ENCODE results near the gene RASSF6. TPM values are rescaled to one million over a fixed set of nuclear protein-coding genes. Genes with fewer than 3 reads are reported as not detected.

The RASSF6 gene
- total and polyA plus RNA-seq, 4 donors, result 1.2 to 7.6 (median 2.0) TPM

GRCh38 chr4:73609706-73610105 lies 10.5 kb downstream of the RASSF6 start:
- 83 to 90% methylated on average over 1 of the region's 1 CpG for WGBS, 2 donors
- Histone ChIP-seq H3K9ac (ENCODE audit: insufficient read depth in 1 of 2, low read length in 2 of 2) (no peak overlapping the region), H3K9me3 (ENCODE audit: control insufficient read depth in 4 of 4, insufficient read depth in 3 of 4, low read length in 3 of 4) (no peaks in the 10 kb centered on the region), H3K27me3 (ENCODE audit: control insufficient read depth in 3 of 3, insufficient read depth in 3 of 3, low read length in 2 of 3) (no peaks in the 10 kb centered on the region), H3K27ac (ENCODE audit: low read depth in 1 of 2, low read length in 1 of 2) (no peak overlapping the region), H3K4me3 (no peak overlapping the region), H3K4me1 (ENCODE audit: control insufficient read depth in 5 of 5, insufficient read depth in 5 of 5, low read length in 5 of 5) (peaks cover 0 to 9% (median 0%) of the 10 kb centered on the region in 5 donors), H3K36me3 (ENCODE audit: control insufficient read depth in 4 of 4, insufficient read depth in 4 of 4, low read length in 4 of 4) (no peaks in the 10 kb centered on the region)
- no peak for TF ChIP-seq CTCF (IDR thresholded peaks at IDR 0.05; ENCODE audit: control extremely low read depth, extremely low read depth)
- DNase-seq (no peak), ATAC-seq (ENCODE audit: insufficient read depth, low FRiP score) (no peak)

DNA sequence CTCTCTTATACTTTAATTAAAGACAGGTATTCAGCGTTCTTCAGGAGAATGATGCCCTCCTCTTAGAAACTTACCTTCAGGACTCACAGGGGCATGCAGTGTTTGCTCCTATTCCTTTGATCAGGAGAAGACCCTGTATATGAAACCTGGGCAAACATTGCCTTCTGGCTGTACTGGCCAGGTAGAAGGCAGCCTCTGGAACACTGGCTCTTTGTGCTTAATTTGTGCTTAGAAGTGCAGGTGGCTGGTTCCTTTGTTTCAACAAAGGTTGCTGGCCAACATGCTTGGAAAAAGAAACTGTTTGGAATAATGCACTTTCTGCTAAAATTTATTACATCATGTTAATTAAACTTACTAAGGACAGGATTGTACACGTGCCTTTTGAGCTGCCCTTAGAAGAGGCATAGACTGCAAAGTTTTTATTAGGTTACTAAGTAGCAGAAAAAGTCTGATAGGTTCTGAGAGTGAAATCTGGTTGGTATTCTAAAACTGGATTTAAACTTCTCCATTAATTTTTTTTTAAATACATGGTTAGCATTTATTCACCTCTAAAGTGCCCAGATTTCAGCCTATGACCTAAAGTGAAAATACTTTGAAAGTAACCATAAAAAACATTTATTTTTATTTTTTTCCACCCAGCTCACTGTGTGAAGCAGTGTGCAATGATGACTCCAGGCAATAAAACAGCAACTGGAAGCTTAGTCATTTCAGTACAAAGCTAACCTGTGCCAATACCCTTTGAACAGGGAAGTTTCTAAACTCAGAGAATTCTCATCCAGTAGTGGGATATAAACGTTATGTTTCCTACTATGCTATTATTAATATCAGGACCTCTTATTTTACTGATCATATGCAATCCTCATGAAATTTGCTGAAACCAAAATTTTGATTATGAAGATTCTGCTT lies 11.3 kb downstream of the RASSF6 start:
- no peaks in the 10 kb centered on the region for H3K36me3 ChIP-seq (ENCODE audit: control insufficient read depth in 4 of 4, insufficient read depth in 4 of 4, low read length in 4 of 4)
- no peak for ATAC-seq (ENCODE audit: insufficient read depth, low FRiP score)
- no peak for TF ChIP-seq CTCF (IDR thresholded peaks at IDR 0.05; ENCODE audit: control extremely low read depth, extremely low read depth)
- no peaks in the 10 kb centered on the region for H3K27me3 ChIP-seq (ENCODE audit: control insufficient read depth in 3 of 3, insufficient read depth in 3 of 3, low read length in 2 of 3)
- H3K9me3 ChIP-seq (ENCODE audit: control insufficient read depth in 4 of 4, insufficient read depth in 3 of 4, low read length in 3 of 4), result no peaks in the 10 kb centered on the region
- no peak overlapping the region for H3K27ac ChIP-seq (ENCODE audit: low read depth in 1 of 2, low read length in 1 of 2)
- peaks cover 0 to 9% (median 0%) of the 10 kb centered on the region in 5 donors for H3K4me1 ChIP-seq (ENCODE audit: control insufficient read depth in 5 of 5, insufficient read depth in 5 of 5, low read length in 5 of 5)
- peak in 2 of 3 donors; percentile 33 to 50 for DNase-seq
- WGBS, 2 donors, result 73 to 83% methylated on average over 3 of the region's 3 CpGs
- H3K9ac ChIP-seq (ENCODE audit: insufficient read depth in 1 of 2, low read length in 2 of 2), result no peak overlapping the region
- H3K4me3 ChIP-seq, result no peak overlapping the region

DNA sequence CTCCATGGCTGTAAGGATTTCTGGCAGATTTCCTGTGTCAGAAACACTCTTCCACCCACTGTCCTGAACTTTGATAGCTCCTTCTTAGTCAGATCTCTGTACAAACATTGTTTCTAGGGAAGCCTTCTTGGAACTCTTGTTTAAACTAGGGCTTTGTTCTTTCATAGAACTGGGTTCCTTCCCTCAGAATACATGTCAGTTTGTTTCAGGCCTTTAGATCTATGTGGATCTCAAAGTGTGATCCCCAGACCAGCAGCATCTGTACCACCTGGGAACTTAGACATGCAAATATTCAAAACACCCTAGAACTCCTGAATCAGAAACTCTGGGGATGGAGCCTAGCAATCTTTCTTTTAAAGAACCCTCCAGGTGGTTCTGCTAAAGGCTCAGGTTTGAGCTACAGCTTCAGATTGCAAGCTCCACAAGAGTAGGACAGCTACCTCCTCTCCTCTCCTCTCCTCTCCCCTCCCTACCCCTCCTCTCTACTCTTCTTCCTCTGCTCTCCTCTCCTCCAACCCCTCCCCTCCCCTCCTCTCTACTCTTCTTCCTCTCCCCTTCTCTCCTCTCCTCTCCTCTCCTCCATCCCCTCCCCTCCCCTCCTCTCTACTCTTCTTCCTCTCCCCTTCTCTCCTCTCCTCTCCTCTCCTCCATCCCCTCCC lies 12.7 kb downstream of the RASSF6 start:
- no peak for ATAC-seq (ENCODE audit: insufficient read depth, low FRiP score)
- no peak for DNase-seq
- Histone ChIP-seq H3K27ac (ENCODE audit: low read depth in 1 of 2, low read length in 1 of 2) (no peak overlapping the region), H3K4me1 (ENCODE audit: control insufficient read depth in 5 of 5, insufficient read depth in 5 of 5, low read length in 5 of 5) (peaks cover 0 to 13% (median 2%) of the 10 kb centered on the region in 5 donors), H3K27me3 (ENCODE audit: control insufficient read depth in 3 of 3, insufficient read depth in 3 of 3, low read length in 2 of 3) (no peaks in the 10 kb centered on the region), H3K4me3 (no peak overlapping the region), H3K9ac (ENCODE audit: insufficient read depth in 1 of 2, low read length in 2 of 2) (no peak overlapping the region), H3K9me3 (ENCODE audit: control insufficient read depth in 4 of 4, insufficient read depth in 3 of 4, low read length in 3 of 4) (no peaks in the 10 kb centered on the region), H3K36me3 (ENCODE audit: control insufficient read depth in 4 of 4, insufficient read depth in 4 of 4, low read length in 4 of 4) (no peaks in the 10 kb centered on the region)
- TF ChIP-seq CTCF (IDR thresholded peaks at IDR 0.05; ENCODE audit: control extremely low read depth, extremely low read depth), result no peak

Data from lung (tissue), 12 donors.